Left lung (tissue), 10 donors: Measurements from ENCODE around the gene G6PC1. TPM values are rescaled to one million over a fixed set of nuclear protein-coding genes. Genes with fewer than 3 reads are reported as not detected.
A peak's percentile ranks its signal among the peaks of the same experiment; 100 is the strongest.

ENCODE experiments used
- ATAC-seq: fragments of 200-7000 bp; cut with Tn5 transposase; one replicate; pipeline ENCODE4 v1.9.1; 2020; ENCODE audit warnings: moderate library complexity
- DNase-seq, 4 donors: peaks; one replicate each; pipeline ENCODE4 v3.0.0-alpha.2; 2013 to 2020
- H3K27ac ChIP-seq, 2 donors: fragments of 200-600 bp; sonication (generic) in 1 of 2; one replicate each; pipeline versions ENCODE4 v1.5.0 to v1.8.0; 2020 to 2021
- H3K27me3 ChIP-seq, 2 donors: fragments of 200-600 bp; sonication (generic) in 1 of 2; one replicate each; pipeline versions ENCODE4 v1.5.0 to v1.8.0; 2020 to 2021
- H3K36me3 ChIP-seq, 2 donors: fragments of 200-600 bp; sonication (generic) in 1 of 2; one replicate each; pipeline versions ENCODE4 v1.5.0 to v1.8.0; 2020 to 2021
- H3K4me1 ChIP-seq, 2 donors: fragments of 200-600 bp; one replicate each; pipeline ENCODE4 v1.8.0; 2021
- H3K4me3 ChIP-seq, 2 donors: fragments of 200-600 bp; sonication (generic) in 1 of 2; one replicate each; pipeline versions ENCODE4 v1.5.0 to v1.8.0; 2020 to 2021; ENCODE audit warnings: mild to moderate bottlenecking in 1 of 2
- H3K9me3 ChIP-seq, 2 donors: fragments of 200-600 bp; sonication (generic) in 1 of 2; one replicate each; pipeline versions ENCODE4 v1.5.0 to v1.8.0; 2020 to 2021
- intact Hi-C, 2 donors: fragments of 100-400 bp; cut with DNase I; formaldehyde crosslinking; loops; one replicate each; pipeline versions ENCODE4 v1.11.2 to v1.14.2; 2022
- polyA plus RNA-seq, 6 donors: library from polyadenylated mRNA; unstranded; fragments of 120-200 nt; gene quantifications; one replicate each; pipeline ENCODE4 v1.2.1, GENCODE V29; 2013; ENCODE audit not compliant: insufficient read length in 6 of 6
- total RNA-seq, 2 donors: library from RNA; stranded (reverse); fragmentation: NEBNext Ultra II Directional; extraction: Animal tissue kit (Norgen Biotek cat#: 25700); gene quantifications; one replicate each; pipeline ENCODE4 v1.2.1, GENCODE V29; 2021
- TF ChIP-seq, protein P1 (sequence below), 2 donors: fragments of 200-600 bp; sonication (generic) in 1 of 2; IDR thresholded peaks; one replicate each; pipeline versions ENCODE4 v1.5.0 to v1.8.0; 2021; ENCODE audit warnings: antibody characterized with exemption in 2 of 2
- donor health status: DM: no; HTN: yes; CAD: no.
- donor health status: DM: no; HTN: no; CAD: no.

G6PC1 gene
- total and polyA plus RNA-seq, 8 donors: 0.06 to 0.17 (median 0.10) TPM; not detected in 5

DNA sequence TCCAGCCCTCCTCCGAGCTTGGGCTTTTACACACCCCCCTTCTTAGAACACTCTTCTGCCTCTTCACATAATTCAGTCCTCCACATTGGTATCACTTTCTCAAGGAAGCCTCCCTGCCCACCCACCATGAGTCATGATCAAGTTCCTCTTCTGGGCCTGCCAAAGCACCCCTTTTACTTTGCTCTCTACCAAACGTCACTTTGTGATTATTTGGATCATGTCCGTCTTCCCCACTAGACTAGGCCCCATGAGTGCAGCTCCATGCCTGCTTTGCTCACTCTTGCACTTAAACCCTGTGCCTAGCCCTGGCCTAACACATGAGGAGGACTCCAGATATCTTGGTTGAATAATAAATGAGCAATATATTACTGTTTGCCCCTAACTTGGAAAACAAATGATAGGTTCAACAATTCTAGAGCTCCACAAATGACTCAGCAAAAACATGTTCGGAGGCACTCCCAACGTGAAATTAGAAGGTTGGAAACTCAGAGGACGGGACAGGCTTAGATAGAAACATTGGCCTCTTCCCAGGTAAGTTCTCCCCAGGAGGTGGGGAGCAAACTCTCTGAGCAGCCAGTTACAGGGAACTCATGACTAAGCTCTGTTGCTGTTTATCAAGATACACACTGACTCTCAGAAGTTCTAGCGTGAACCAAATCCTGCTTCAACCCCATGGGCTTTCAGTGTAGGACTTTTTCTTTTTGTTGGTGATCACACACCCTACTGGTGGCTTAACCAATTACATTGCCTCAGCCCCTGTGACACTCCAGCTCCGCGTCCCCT lies 28.3 kb downstream of the G6PC1 start:
- no peaks in the 10 kb centered on the region for H3K36me3 ChIP-seq
- TF ChIP-seq, protein P1, sequence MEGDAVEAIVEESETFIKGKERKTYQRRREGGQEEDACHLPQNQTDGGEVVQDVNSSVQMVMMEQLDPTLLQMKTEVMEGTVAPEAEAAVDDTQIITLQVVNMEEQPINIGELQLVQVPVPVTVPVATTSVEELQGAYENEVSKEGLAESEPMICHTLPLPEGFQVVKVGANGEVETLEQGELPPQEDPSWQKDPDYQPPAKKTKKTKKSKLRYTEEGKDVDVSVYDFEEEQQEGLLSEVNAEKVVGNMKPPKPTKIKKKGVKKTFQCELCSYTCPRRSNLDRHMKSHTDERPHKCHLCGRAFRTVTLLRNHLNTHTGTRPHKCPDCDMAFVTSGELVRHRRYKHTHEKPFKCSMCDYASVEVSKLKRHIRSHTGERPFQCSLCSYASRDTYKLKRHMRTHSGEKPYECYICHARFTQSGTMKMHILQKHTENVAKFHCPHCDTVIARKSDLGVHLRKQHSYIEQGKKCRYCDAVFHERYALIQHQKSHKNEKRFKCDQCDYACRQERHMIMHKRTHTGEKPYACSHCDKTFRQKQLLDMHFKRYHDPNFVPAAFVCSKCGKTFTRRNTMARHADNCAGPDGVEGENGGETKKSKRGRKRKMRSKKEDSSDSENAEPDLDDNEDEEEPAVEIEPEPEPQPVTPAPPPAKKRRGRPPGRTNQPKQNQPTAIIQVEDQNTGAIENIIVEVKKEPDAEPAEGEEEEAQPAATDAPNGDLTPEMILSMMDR (IDR thresholded peaks at IDR 0.05): peak; percentile 61 to 74
- H3K27ac ChIP-seq: peak overlapping the region; percentile 75 to 86
- intact Hi-C loops: loop anchor here in 1 of 2 donors (5.0 kb wide), 1 partner anchor 82 kb away; no protein-coding TSS in a partner anchor
- peaks cover 7 to 23% of the 10 kb centered on the region in 2 donors for H3K4me1 ChIP-seq
- peak in 3 of 4 donors; percentile 52 to 83 (median 61) for DNase-seq
- H3K4me3 ChIP-seq: no peak overlapping the region
- H3K9me3 ChIP-seq: no peaks in the 10 kb centered on the region
- no peaks in the 10 kb centered on the region for H3K27me3 ChIP-seq
- ATAC-seq: peak; percentile 96

DNA sequence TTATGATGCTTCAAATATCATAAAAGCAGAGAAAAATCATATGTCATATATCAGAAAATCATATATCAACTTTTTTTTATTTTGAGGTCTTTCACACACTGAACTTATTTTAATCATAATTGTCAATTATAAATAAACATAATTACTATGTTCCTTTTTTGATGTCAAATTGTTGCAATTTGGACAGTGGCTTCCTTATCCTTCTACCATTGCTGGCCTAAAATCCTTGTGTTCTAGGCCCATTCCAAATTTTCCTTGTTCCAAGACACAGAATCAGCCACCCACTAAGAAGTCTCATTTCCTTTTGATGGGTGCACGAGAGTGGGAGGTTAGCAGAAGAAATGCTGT lies 28.9 kb downstream of the G6PC1 start:
- H3K4me3 ChIP-seq: no peak overlapping the region
- H3K27ac ChIP-seq: peak overlapping the region; percentile 75 to 86
- intact Hi-C loops: loop anchor here in 1 of 2 donors (5.0 kb wide), 1 partner anchor 82 kb away; no protein-coding TSS in a partner anchor
- H3K27me3 ChIP-seq: no peaks in the 10 kb centered on the region
- peaks cover 7 to 21% of the 10 kb centered on the region in 2 donors for H3K4me1 ChIP-seq
- H3K9me3 ChIP-seq: no peaks in the 10 kb centered on the region
- H3K36me3 ChIP-seq: no peaks in the 10 kb centered on the region
- ATAC-seq (no peak), DNase-seq (no peak)
- TF ChIP-seq, protein P1 (IDR thresholded peaks at IDR 0.05): peak in 1 of 2 donors; percentile 6

DNA sequence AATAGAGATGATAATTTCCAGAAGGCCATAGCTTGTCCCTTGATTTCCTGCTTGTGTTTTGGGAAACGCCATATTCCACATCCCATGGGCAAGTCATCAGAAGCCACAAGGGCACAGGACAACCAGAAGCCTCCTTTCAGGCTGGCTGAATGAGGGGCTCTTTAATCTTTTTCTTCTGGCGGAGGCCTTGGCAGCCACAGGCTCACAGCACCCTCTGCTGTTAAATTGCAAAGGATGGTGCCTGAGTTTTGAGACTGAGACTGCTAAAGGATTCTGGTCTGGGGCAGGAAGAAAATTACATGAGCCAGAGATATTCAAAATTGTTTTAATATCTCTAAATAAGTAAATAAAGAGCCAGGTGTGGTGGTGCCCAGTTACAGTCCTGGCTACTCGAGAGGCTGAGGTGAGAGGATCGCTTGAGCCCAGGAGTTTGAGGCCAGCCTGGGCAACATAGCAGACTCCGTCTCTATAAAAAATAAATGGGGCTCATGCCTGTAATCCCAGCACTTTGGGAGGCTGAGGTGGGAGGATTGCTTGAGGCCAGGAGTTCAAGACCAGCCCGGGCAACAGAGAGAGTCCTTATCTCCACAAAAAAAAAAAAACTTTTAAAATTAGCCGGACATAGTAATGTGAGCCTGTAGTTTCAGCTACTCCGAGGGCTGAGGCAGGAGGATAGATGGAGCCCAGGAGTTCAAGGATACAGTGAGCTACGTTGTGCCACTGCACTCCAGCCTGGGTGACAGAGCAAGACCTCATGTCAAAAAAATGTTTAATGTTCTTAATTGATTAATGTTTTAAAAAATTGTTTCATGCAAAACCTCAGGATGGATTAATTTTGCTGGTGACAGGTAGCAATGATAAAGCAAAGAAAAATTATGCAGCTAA lies 37.4 kb downstream of the G6PC1 start:
- H3K4me3 ChIP-seq: no peak overlapping the region
- no peaks in the 10 kb centered on the region for H3K4me1 ChIP-seq
- H3K36me3 ChIP-seq: no peaks in the 10 kb centered on the region
- ATAC-seq (peak; percentile 84), DNase-seq (peak in 1 of 4 donors; percentile 73)
- intact Hi-C loops: loop anchor here in 1 of 2 donors (10.0 kb wide), 1 partner anchor 93 kb away; the partner anchor contains the start of gene AOC2
- TF ChIP-seq, protein P1 (IDR thresholded peaks at IDR 0.05): peak; percentile 34 to 37
- H3K9me3 ChIP-seq: no peaks in the 10 kb centered on the region
- H3K27ac ChIP-seq: no peak overlapping the region
- H3K27me3 ChIP-seq: no peaks in the 10 kb centered on the region

DNA sequence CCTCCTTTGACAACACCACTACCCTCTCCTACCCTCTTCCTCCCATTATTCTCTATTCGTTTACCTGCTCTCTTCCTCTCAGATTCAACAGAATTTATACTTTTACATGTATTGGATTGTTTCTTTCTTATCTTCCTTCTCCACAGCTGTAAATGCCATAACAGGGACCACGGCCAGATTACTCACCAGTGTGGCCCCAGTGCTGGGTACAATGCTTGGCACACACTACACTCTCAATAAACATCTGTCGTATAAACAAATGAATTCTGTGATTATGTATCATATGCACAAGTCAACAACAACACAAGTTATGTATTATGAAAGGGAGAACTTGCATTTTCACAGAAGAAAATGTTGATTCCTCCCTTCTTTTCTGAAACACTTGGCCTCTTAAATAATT lies 43.6 kb downstream of the G6PC1 start:
- ATAC-seq (no peak), DNase-seq (no peak)
- Histone ChIP-seq H3K27ac (no peak overlapping the region), H3K27me3 (no peaks in the 10 kb centered on the region), H3K36me3 (peaks cover 0 to 13% of the 10 kb centered on the region in 2 donors), H3K4me1 (no peaks in the 10 kb centered on the region), H3K9me3 (no peaks in the 10 kb centered on the region), H3K4me3 (no peak overlapping the region)
- intact Hi-C loops: no loop called here
- TF ChIP-seq, protein P1 (IDR thresholded peaks at IDR 0.05): no peak

DNA sequence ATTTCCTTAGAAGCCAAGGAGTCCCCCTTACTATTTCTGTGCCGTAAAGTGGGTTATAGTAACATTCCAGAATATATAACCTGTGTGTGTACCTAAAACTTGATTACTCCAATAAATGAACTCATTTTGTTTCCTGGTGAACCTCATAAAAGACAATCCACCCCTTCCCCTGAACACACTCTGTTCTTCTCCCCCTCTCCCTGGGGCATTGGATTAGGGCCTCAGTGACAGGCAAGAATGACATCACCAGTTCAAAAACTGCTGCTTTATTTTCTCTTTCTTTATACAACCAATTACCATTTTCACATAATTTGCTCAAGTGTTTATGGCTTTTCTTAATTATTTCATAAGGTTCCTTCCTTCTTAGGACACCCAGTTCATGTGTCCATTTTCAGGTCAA lies 46.2 kb downstream of the G6PC1 start:
- H3K36me3 ChIP-seq: peaks cover 0 to 39% of the 10 kb centered on the region in 2 donors
- no peak for ATAC-seq
- TF ChIP-seq, protein P1 (IDR thresholded peaks at IDR 0.05): no peak
- intact Hi-C loops: no loop called here
- no peaks in the 10 kb centered on the region for H3K27me3 ChIP-seq
- H3K4me3 ChIP-seq: no peak overlapping the region
- no peaks in the 10 kb centered on the region for H3K4me1 ChIP-seq
- DNase-seq: no peak
- no peaks in the 10 kb centered on the region for H3K9me3 ChIP-seq
- peak overlapping the region in 1 of 2 donors; percentile 28 for H3K27ac ChIP-seq
